K562 treated with DMSO at 1 percent for 48 hours (cell line): Measurements from ENCODE around the gene PFKM. TPM values are rescaled to one million over a fixed set of nuclear protein-coding genes. Genes with fewer than 3 reads are reported as not detected.

Experiments
- total RNA-seq: library from RNA; unstranded; fragments of 300-600 nt; gene quantifications from 2 replicates; pipeline ENCODE4 v1.2.3, GENCODE V29; 2022; ENCODE audit warnings: low replicate concordance; ENCODE audit errors: extremely low read depth

Gene PFKM
- total RNA-seq, result not detected in 2 replicates

GRCh38 chr12:48119078-48119833, at the start of gene PFKM:
TSS of gene PFKM (plus strand) at chr12:48119364. CDS start at chr12:48122775, 3,411 bp downstream.

DNA sequence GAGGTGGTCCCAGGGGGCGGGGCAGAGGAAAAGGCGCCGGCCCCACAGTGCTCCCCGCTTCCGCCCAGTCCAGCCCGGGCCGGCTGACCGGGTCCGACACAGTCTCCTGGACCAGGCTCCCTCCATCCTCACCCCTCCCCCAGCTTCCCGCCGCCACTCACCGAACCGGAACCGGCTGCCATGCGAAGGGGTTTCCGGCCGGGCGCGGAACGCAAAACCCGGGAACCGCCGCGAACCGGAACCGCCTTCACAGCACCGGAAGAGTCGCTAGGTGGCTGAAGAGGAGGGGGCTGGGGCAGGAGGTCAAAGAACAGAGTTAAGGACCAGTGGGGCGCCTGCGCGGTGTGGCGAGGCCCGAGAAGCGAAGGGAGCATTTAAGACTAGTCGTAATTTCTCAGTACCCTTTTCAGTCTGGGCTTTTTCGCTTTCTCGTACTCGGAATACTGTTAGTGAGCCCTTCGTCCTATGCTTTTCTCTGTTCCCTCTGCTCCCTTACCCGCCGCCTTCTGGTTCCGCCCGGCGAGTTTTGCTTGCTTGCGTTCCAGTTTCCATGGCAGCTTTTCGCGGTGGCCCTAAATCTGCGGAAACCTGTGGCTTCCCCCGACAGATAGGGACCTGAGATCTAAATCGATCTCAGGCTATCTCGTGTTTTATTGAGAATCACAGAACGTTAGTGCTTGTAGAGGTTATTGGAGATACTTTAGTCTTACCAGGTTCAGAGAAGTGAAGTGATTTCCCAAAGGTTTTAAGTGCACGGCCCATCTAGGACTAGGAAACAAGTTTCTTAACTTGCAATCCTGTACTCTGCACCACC, 13.1 kb upstream of the PFKM start, which contains the start of gene SENP1:
Gene SENP1 (minus strand): TSS at position 213 of the 814 bp plus-strand sequence. CDS start 4,607 bp downstream, outside the sequence.

DNA sequence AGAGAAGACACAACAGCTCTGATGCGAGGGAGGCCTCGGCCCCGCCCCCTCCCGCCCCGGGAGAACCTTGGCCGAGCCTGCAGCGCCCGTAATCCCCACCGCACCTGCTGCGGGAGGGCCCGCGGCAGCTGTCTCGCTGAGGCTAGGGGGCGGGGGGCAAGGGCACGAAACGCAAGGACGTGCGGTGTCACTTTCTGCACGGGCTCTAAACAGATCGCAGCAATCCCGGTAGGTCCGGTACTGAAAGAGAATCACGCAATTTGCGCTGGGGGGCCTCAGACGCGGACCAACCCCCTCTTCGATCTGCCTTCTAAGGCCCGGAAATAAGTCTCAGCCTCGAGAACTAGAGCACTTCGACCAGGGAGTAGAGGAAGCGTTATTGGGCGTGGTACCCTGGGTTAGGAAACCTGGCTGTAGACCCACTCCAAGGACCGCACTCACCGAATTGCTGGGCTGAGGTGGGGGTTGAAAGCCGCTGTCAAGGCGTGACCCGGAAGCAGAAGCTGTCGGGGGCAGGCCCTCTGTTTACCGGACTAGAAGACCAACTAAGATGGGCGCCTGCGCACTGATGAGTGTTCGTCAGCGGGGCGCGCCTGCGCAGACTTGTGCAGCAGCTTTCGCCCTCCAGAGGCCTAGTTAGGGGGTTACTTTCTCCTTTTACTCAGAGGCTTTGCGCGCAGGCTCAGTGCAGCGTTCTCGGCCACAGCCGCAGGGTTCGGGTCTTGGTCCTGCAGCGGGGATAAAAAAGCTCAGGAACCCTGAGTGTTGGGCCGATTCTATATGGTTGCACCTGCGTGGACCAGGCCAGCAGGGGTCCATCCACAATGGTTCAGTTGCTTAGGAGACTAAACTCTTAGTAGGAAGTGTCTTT, 38.1 kb downstream of the PFKM start, which contains the start of gene ASB8:
Gene ASB8 (minus strand): TSS at position 498 of the 871 bp plus-strand sequence. CDS start 4,019 bp downstream, outside the sequence.

DNA sequence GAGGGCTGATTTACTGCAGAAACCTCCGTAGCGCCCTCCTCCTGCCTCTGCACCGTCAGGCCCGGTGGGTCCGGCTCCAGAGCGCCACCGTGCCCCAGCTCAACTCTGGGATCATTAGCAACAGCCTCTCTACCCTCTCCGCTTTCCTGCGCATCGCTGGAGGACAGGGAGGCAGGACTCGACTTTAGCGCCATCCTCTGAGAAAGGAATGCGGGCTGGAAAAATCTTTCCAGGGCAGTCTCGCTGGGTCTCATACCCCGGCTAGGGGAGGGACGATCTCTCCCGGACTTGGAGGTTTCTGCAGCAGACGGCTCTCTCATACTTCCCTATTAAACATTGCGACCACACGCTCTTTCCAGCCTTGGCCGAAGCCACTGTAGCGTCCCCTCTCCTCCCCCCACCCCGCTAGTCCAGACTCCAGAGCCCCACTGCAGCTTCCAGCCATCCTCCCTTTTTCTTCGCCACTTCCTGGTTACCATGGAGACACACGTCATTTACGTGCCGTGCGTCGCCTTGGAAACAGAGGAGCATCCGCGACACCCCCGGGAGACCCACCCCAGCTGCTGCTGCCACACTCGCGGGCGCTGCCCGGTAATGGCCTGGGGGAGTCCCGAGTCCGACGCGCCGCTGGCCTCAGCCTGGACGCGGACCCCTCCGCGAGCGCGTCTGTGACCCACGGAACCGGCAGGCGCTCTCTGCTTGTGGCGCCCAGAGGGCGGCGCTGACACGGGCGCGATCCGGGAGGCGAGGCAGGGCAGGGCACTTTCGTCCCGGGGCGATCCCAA, 64.1 kb downstream of the PFKM start, which contains the start of gene CCDC184:
Gene CCDC184 (plus strand): TSS at position 554 of the 785 bp plus-strand sequence. CDS start 479 bp downstream, outside the sequence.

Other genes starting within 250 kb of the PFKM start
- not detected in 2 replicates for gene VDR, start 214.4 kb upstream of the PFKM start, total RNA-seq
- gene TMEM106C, start 155.8 kb upstream of the PFKM start, total RNA-seq, result not detected in 2 replicates
- gene COL2A1, start 114.9 kb upstream of the PFKM start, total RNA-seq, result not detected in 2 replicates
- gene SENP1, start 13.3 kb upstream of the PFKM start, total RNA-seq, result not detected in 2 replicates
- not detected in 2 replicates for gene ASB8, start 38.2 kb downstream of the PFKM start, total RNA-seq
- not detected in 2 replicates for gene CCDC184, start 64.3 kb downstream of the PFKM start, total RNA-seq
- gene OR10AD1, start 83.9 kb downstream of the PFKM start, total RNA-seq, result not detected in 2 replicates
- gene ZNF641, start 231.6 kb downstream of the PFKM start, total RNA-seq, result not detected in 2 replicates